Vagina (tissue), 2 donors: ENCODE data around the gene RIC1. TPM values are rescaled to one million over a fixed set of nuclear protein-coding genes. Genes with fewer than 3 reads are reported as not detected.
A peak's percentile ranks its signal among the peaks of the same experiment; 100 is the strongest.
"Not testable (repeated sequence)": the region's sequence is repeated elsewhere in the genome, so short reads cannot be mapped to it uniquely, and the experiment has no call there.

Experiments
- DNase-seq, 2 donors: peaks; one replicate each; pipeline ENCODE4 v3.0.0-alpha.2; 2017; ENCODE audit errors: extremely low spot score in 2 of 2
- H3K27ac ChIP-seq: fragments of 200-600 bp; sonication (generic); one replicate; pipeline ENCODE4 v1.5.1; 2019
- H3K27me3 ChIP-seq: fragments of 200-600 bp; sonication (generic); one replicate; pipeline ENCODE4 v1.5.1; 2019
- H3K36me3 ChIP-seq, 2 donors: fragments of 200-600 bp; sonication (generic); one replicate each; pipeline ENCODE4 v1.5.1; 2017 to 2019
- H3K4me1 ChIP-seq: fragments of 200-600 bp; sonication (generic); one replicate; pipeline ENCODE4 v1.5.1; 2019
- H3K4me3 ChIP-seq, 2 donors: fragments of 200-600 bp; sonication (generic); 1 replicate in 1 of 2; 2 replicates in 1 of 2; pipeline ENCODE4 v1.5.1; 2016 to 2019
- H3K9me3 ChIP-seq: fragments of 200-600 bp; sonication (generic); one replicate; pipeline ENCODE4 v1.5.1; 2019
- CTCF ChIP-seq, 3 experiments: fragments of 450-650 bp in 2 of 3; fragments of 200-600 bp in 1 of 3; sonication (generic) in 1 of 3; IDR thresholded peaks; one replicate each; pipeline ENCODE4 v1.5.1; 2017 to 2019; ENCODE audit warnings: antibody characterized with exemption in 3 of 3, mild to moderate bottlenecking in 2 of 3, moderate library complexity in 2 of 3
- POLR2A ChIP-seq, 2 donors: fragments of 450-650 bp; IDR thresholded peaks; one replicate each; pipeline ENCODE4 v1.6.1; 2017; ENCODE audit warnings: antibody characterized with exemption in 2 of 2, mild to moderate bottlenecking in 2 of 2, moderate library complexity in 2 of 2
- POLR2AphosphoS5 ChIP-seq, 2 donors: sonication (generic); formaldehyde crosslinking; IDR thresholded peaks; one replicate each; pipeline ENCODE4 v1.9.0; 2017; ENCODE audit warnings: antibody characterized with exemption in 2 of 2, mild to moderate bottlenecking in 2 of 2, low read depth in 1 of 2; ENCODE audit not compliant: insufficient read depth in 1 of 2
- intact Hi-C: fragments of 100-400 bp; cut with DNase I; formaldehyde crosslinking; loops from one replicate; pipeline ENCODE4 v1.15.1; 2023
- total RNA-seq: library from RNA; depleted of rRNA; stranded (reverse); fragments of >200 nt; gene quantifications from one replicate; pipeline ENCODE4 v1.2.3, GENCODE V29; 2016

The RIC1 gene
- total RNA-seq: 49.8 TPM

GRCh38 chr9:5628530-5629311 lies at the start of gene RIC1:
TSS of gene RIC1 (plus strand) at chr9:5629107. CDS start at chr9:5629310, 203 bp downstream.
- peak; percentile 78 to 95 for TF ChIP-seq POLR2A (IDR thresholded peaks at IDR 0.05)
- peak in 1 of 2 donors; percentile 92 for TF ChIP-seq POLR2AphosphoS5 (IDR thresholded peaks at IDR 0.05; ENCODE audit: insufficient read depth in 1 of 2, low read depth in 1 of 2)
- TF ChIP-seq CTCF (IDR thresholded peaks at IDR 0.05): peak in 1 of 3 experiments; percentile 12
- Histone ChIP-seq H3K4me3 (peak within 1 kb of the TSS; percentile 83 to 87), H3K36me3 (no peaks in the 10 kb centered on the region), H3K4me1 (peaks cover 68% of the 10 kb centered on the region), H3K27me3 (no peaks in the 10 kb centered on the region), H3K27ac (peak within 1 kb of the TSS; percentile 97), H3K9me3 (no peaks in the 10 kb centered on the region)
- peak in 1 of 2 donors; percentile 96 for DNase-seq
- intact Hi-C loops: no loop called here

GRCh38 chr9:5579881-5580280 lies 49.0 kb upstream of the RIC1 start:
- no peaks in the 10 kb centered on the region for H3K36me3 ChIP-seq
- no peak overlapping the region for H3K4me3 ChIP-seq
- no peak overlapping the region for H3K27ac ChIP-seq
- H3K27me3 ChIP-seq: no peaks in the 10 kb centered on the region
- no peak for TF ChIP-seq POLR2AphosphoS5 (IDR thresholded peaks at IDR 0.05; ENCODE audit: insufficient read depth in 1 of 2, low read depth in 1 of 2)
- no peak for TF ChIP-seq CTCF (IDR thresholded peaks at IDR 0.05)
- no peak for TF ChIP-seq POLR2A (IDR thresholded peaks at IDR 0.05)
- no peaks in the 10 kb centered on the region for H3K9me3 ChIP-seq
- H3K4me1 ChIP-seq: no peaks in the 10 kb centered on the region
- DNase-seq: no peak
- intact Hi-C loops: no loop called here

GRCh38 chr9:5580650-5581049 lies 48.3 kb upstream of the RIC1 start:
- TF ChIP-seq POLR2A (IDR thresholded peaks at IDR 0.05) (no peak), CTCF (IDR thresholded peaks at IDR 0.05) (no peak), POLR2AphosphoS5 (IDR thresholded peaks at IDR 0.05; ENCODE audit: insufficient read depth in 1 of 2, low read depth in 1 of 2) (no peak)
- no peaks in the 10 kb centered on the region for H3K36me3 ChIP-seq
- no peak for DNase-seq
- no peak overlapping the region for H3K4me3 ChIP-seq
- intact Hi-C loops: no loop called here
- no peaks in the 10 kb centered on the region for H3K4me1 ChIP-seq
- no peak overlapping the region for H3K27ac ChIP-seq
- H3K9me3 ChIP-seq: no peaks in the 10 kb centered on the region
- H3K27me3 ChIP-seq: no peaks in the 10 kb centered on the region

GRCh38 chr9:5581706-5582105 lies 47.2 kb upstream of the RIC1 start:
- H3K27ac ChIP-seq, DNase-seq, intact Hi-C loops, H3K27me3 ChIP-seq, H3K9me3 ChIP-seq, H3K36me3 ChIP-seq, H3K4me3 ChIP-seq, H3K4me1 ChIP-seq: not testable (repeated sequence)

GRCh38 chr9:5582835-5583195 lies 46.1 kb upstream of the RIC1 start:
- Histone ChIP-seq H3K4me3 (no peak overlapping the region), H3K36me3 (no peaks in the 10 kb centered on the region), H3K4me1 (peaks cover 5% of the 10 kb centered on the region), H3K27me3 (no peaks in the 10 kb centered on the region), H3K27ac (peak overlapping the region; percentile 60), H3K9me3 (no peaks in the 10 kb centered on the region)
- TF ChIP-seq CTCF (IDR thresholded peaks at IDR 0.05): no peak
- TF ChIP-seq POLR2A (IDR thresholded peaks at IDR 0.05): no peak
- TF ChIP-seq POLR2AphosphoS5 (IDR thresholded peaks at IDR 0.05; ENCODE audit: insufficient read depth in 1 of 2, low read depth in 1 of 2): peak in 1 of 2 donors; percentile 36
- intact Hi-C loops: no loop called here
- no peak for DNase-seq
